ENCODE measurements around the gene SBK2. TPM values are rescaled to one million over a fixed set of nuclear protein-coding genes. Genes with fewer than 3 reads are reported as not detected.

The SBK2 gene
- total and polyA plus RNA-seq, 2 experiments from 2014 or later, result 1.1 to 2.0 TPM

- Histone ChIP-seq H3K9me2 (ENCODE audit: insufficient read depth) (no peaks in the 10 kb centered on the region), H3K4me3 (no peak overlapping the region), H2AFZ (no peak overlapping the region), H3F3A (replicated peaks; ENCODE audit: low read depth) (peaks cover 16% of the 10 kb centered on the region), H3K27me3 (ENCODE audit: insufficient read depth) (no peaks in the 10 kb centered on the region), H3K4me1 (ENCODE audit: insufficient read depth) (no peaks in the 10 kb centered on the region), H3K27ac (ENCODE audit: low read depth) (no peak overlapping the region), H3K79me2 (replicated peaks; ENCODE audit: insufficient read depth) (no peaks in the 10 kb centered on the region), H3K36me3 (ENCODE audit: insufficient read depth) (no peaks in the 10 kb centered on the region), H3K4me2 (no peak overlapping the region), H4K20me1 (replicated peaks; ENCODE audit: insufficient read depth) (no peaks in the 10 kb centered on the region)
- DNase-seq (ENCODE audit: low spot score), result no peak
- Mint-ChIP-seq H3K27ac (no peak overlapping the region), H3K9me3 (no peaks in the 10 kb centered on the region), H3K4me3 (no peak overlapping the region), H3K4me1 (peaks cover 3% of the 10 kb centered on the region), H3K36me3 (ENCODE audit: low read depth) (no peaks in the 10 kb centered on the region), H3K27me3 (ENCODE audit: insufficient read depth, low read depth, poor library complexity) (peaks cover 4% of the 10 kb centered on the region)
- no peak for ATAC-seq
- TF ChIP-seq REST (IDR thresholded peaks at IDR 0.05; ENCODE audit: unreplicated experiment), result no peak
- no peak for TF ChIP-seq CTCF (conservative IDR thresholded peaks at IDR 0.05; ENCODE audit: low read depth in 2 of 2)
- TF ChIP-seq ZNF331 (CRISPR knock-in tag; IDR thresholded peaks at IDR 0.05; ENCODE audit: low read depth), result no peak
- no peak for TF ChIP-seq POLR2AphosphoS5 (IDR thresholded peaks at IDR 0.05; ENCODE audit: low read depth)
- TF ChIP-seq EZH2 (IDR thresholded peaks at IDR 0.05; ENCODE audit: low read depth, unreplicated experiment), result no peak
- TF ChIP-seq STAT1 (IDR thresholded peaks at IDR 0.05; ENCODE audit: unreplicated experiment), result no peak
- no peak for TF ChIP-seq EZH2phosphoT487 (IDR thresholded peaks at IDR 0.05; ENCODE audit: unreplicated experiment)
- TF ChIP-seq ZNF462 (CRISPR knock-in tag; IDR thresholded peaks at IDR 0.05), result no peak
- no peak for TF ChIP-seq ZNF114 (CRISPR knock-in tag; IDR thresholded peaks at IDR 0.05)
- no peak for TF ChIP-seq JUNB (IDR thresholded peaks at IDR 0.05; ENCODE audit: unreplicated experiment)
- TF ChIP-seq ETS1 (IDR thresholded peaks at IDR 0.05), result no peak
- no peak for TF ChIP-seq CREB1 (CRISPR knock-in tag; IDR thresholded peaks at IDR 0.05; ENCODE audit: low read depth)
- TF ChIP-seq NANOG (IDR thresholded peaks at IDR 0.05; ENCODE audit: borderline replicate concordance), result no peak
Observed at GRCh38 chr19:55528030-55528803, 8.7 kb downstream of the SBK2 start.
